BE2C (cell line): ENCODE data around the gene OXT.

Source experiments
- DNase-seq: peaks from one replicate; pipeline ENCODE4 v3.0.0-alpha.2; 2020
- H3K27me3 ChIP-seq: fragments of 250-450 bp; sonication (Bioruptor Pico); 2 replicates; pipeline ENCODE4 v1.5.1; 2020; ENCODE audit warnings: mild to moderate bottlenecking
- H3K36me3 ChIP-seq: fragments of 250-450 bp; sonication (Bioruptor Pico); 2 replicates; pipeline ENCODE4 v1.5.1; 2020; ENCODE audit warnings: mild to moderate bottlenecking
- H3K4me1 ChIP-seq: fragments of 250-450 bp; sonication (Bioruptor Pico); 2 replicates; pipeline ENCODE4 v1.5.1; 2020
- H3K4me3 ChIP-seq: 2 replicates; pipeline ENCODE4 v1.5.1; 2011; ENCODE audit warnings: low read depth, low read length
- H3K9me3 ChIP-seq: fragments of 250-450 bp; sonication (Bioruptor Pico); 2 replicates; pipeline ENCODE4 v1.5.1; 2020
- TF ChIP-seq, protein P1 (sequence below): IDR thresholded peaks from 2 replicates; pipeline ENCODE4 v1.5.1; 2012; ENCODE audit warnings: mild to moderate bottlenecking, low read depth, low read length

Gene OXT

DNA sequence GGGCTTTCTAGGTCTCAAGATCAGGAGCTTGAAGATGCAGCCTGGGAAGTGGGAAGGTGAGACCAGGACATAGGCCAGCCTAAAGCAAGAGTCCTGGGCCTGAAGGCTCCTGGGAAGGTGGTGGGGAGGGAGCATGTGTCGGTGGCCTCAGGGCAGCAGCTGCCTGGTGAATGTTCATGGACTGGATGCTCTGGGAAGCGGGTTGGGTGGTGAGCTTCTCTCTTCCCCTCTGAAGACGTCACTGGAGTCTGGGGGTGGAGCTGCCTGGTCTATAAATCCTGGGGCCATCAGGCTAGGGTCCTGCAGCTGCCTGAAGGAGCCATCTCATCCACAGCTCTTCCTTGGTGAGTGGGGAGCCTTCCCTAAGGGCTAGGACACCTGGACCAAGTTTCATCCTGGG lies 28.1 kb upstream of the OXT start, which contains the start of gene GNRH2:
Gene GNRH2, plus strand, starts transcription at position 301 of the 400 bp plus-strand sequence. CDS start 793 bp downstream, outside the sequence.
- TF ChIP-seq, protein P1, sequence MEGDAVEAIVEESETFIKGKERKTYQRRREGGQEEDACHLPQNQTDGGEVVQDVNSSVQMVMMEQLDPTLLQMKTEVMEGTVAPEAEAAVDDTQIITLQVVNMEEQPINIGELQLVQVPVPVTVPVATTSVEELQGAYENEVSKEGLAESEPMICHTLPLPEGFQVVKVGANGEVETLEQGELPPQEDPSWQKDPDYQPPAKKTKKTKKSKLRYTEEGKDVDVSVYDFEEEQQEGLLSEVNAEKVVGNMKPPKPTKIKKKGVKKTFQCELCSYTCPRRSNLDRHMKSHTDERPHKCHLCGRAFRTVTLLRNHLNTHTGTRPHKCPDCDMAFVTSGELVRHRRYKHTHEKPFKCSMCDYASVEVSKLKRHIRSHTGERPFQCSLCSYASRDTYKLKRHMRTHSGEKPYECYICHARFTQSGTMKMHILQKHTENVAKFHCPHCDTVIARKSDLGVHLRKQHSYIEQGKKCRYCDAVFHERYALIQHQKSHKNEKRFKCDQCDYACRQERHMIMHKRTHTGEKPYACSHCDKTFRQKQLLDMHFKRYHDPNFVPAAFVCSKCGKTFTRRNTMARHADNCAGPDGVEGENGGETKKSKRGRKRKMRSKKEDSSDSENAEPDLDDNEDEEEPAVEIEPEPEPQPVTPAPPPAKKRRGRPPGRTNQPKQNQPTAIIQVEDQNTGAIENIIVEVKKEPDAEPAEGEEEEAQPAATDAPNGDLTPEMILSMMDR = no peak
- no peaks in the 10 kb centered on the region for H3K4me1 ChIP-seq
- no peaks in the 10 kb centered on the region for H3K9me3 ChIP-seq
- no peak for DNase-seq
- no peaks in the 10 kb centered on the region for H3K27me3 ChIP-seq
- H3K36me3 ChIP-seq = peaks cover 4% of the 10 kb centered on the region
- no peak within 1 kb of the TSS for H3K4me3 ChIP-seq

DNA sequence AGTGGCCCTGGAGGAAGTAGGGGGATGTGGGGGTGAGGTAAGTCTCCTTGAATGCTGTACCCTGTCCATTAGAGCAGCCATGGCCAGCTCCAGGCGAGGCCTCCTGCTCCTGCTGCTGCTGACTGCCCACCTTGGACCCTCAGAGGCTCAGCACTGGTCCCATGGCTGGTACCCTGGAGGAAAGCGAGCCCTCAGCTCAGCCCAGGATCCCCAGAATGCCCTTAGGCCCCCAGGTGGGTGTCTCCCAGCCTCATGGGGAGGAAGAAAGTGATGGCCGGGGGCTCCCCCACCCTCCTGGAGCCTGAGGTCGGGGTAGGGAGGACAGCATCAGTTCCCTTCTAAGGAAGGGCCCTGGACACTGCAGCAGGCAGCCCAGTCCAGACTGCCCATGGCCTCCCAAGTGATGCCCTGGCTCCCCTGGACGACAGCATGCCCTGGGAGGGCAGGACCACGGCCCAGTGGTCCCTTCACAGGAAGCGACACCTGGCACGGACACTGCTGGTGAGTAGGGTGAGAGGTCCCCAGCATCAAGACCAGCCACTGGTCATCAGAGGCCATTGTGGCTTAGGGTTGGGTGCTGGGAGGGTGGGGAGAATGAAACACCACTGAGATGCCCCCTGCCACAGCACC lies 27.0 kb upstream of the OXT start:
- Histone ChIP-seq H3K4me3 (no peak overlapping the region), H3K9me3 (no peaks in the 10 kb centered on the region), H3K27me3 (no peaks in the 10 kb centered on the region), H3K36me3 (peaks cover 4% of the 10 kb centered on the region), H3K4me1 (no peaks in the 10 kb centered on the region)
- DNase-seq = no peak
- TF ChIP-seq, protein P1 = no peak

DNA sequence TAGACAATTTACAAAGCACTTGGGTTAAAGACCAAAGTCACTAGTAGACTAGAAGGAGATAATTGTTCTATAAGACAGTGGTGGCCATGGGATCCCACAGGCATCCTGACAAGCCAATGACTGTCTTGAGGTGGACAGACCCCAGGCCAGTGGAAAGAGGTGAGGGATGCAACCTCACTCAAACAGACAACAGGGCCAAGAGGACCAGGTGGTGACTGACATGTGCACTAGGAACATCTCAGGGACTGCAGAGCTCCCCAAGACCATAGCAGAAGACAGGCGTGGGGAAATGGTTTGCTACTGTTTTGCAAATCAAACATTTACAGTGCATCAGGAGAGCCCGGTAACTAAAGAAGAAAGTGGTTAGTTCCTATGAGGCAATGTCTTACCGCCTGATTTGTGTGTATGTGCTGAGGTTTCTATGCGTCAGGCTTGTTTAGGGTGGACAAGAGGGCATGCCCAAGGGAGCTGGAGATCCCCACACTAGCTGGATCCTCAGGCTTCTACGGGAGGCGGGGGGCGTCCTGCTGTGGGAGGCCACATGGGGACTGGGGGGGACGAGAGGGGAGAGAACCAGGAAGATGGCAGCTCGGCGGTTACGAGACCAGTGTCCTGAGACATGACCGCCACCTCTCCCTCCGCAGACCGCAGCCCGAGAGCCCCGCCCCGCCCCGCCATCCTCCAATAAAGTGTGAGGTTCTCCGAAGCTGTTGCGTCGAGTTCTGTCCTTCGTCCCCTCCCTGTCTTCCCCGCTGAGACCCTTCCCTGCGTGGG lies 26.2 kb upstream of the OXT start:
- DNase-seq = peak; percentile 71
- Histone ChIP-seq H3K4me3 (peak overlapping the region; percentile 71), H3K4me1 (no peaks in the 10 kb centered on the region), H3K9me3 (no peaks in the 10 kb centered on the region), H3K27me3 (no peaks in the 10 kb centered on the region), H3K36me3 (peaks cover 4% of the 10 kb centered on the region)
- TF ChIP-seq, protein P1 = no peak

DNA sequence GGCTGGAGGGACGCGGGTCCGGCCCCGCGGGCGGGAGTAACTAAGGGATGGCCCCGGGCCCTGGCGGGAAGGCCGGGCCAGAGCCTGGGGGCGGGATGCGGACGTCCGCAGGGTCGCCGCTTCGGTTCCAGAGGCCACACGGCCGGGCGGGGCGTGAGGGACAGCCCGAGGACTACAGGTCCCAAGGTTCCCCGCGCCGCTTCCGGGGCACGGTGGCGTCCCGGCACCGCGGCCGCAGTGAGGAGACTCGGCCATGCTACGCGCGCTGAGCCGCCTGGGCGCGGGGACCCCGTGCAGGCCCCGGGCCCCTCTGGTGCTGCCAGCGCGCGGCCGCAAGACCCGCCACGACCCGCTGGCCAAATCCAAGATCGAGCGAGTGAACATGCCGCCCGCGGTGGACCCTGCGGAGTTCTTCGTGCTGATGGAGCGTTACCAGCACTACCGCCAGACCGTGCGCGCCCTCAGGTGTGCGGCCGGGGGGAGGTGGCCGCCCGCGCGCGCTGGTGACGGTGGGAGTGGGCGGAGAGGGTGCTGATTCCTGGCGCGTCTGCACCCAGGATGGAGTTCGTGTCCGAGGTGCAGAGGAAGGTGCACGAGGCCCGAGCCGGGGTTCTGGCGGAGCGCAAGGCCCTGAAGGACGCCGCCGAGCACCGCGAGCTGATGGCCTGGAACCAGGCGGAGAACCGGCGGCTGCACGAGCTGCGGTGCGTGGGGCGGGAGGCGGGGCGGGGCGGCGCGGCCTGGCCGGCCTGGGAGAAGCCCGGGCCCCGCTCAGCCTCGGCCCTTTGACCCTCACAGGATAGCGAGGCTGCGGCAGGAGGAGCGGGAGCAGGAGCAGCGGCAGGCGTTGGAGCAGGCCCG lies 25.4 kb upstream of the OXT start, which contains the start of gene MRPS26:
Gene MRPS26, plus strand, starts transcription at position 237 of the 861 bp plus-strand sequence. Its CDS starts 17 bp downstream, at position 254.
- Histone ChIP-seq H3K27me3 (no peaks in the 10 kb centered on the region), H3K9me3 (no peaks in the 10 kb centered on the region), H3K4me1 (no peaks in the 10 kb centered on the region), H3K4me3 (peak within 1 kb of the TSS; percentile 71), H3K36me3 (peaks cover 4% of the 10 kb centered on the region)
- DNase-seq = peak; percentile 85
- TF ChIP-seq, protein P1 = no peak

DNA sequence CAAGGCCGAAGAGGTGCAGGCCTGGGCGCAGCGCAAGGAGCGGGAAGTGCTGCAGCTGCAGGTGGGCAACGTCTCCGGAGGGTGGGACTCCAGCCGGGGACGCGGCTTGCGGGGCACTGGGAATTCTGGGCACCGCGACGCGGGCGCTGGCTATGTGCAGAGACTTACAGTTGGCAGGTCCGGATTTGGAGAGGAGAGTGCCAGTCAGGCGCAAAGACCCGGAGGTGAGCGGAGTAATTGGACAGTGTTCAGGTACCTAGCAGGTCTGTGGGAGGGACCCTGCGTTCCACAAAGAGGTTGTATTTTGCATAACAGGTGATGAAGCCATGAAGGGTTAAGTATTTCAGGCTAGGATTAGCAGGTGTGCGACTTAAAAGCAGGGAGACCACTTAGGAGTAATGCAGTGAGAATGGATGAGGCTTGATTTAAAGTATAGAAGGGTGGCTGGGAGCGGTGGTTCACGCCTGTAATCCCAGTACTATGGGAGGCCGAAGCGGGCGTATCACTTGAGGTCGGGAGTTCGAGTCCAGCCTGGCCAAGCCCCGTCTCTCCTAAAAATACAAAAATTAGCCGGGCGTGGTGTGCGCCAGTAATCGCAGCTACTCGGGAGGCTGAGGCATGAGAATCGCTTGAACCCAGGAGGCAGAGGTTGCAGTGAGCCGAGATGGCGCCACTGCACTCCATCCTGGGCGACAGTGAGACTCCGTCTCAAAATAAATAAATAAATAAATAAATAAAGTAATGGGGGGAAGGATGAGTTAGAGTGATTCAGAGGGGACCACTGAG lies 24.6 kb upstream of the OXT start:
- Histone ChIP-seq H3K36me3 (peaks cover 4% of the 10 kb centered on the region), H3K4me3 (peak overlapping the region; percentile 71), H3K27me3 (no peaks in the 10 kb centered on the region), H3K9me3 (no peaks in the 10 kb centered on the region), H3K4me1 (no peaks in the 10 kb centered on the region)
- DNase-seq = no peak
- TF ChIP-seq, protein P1 = no peak
